Raji (cell line): ENCODE measurements around the gene CADPS.

Experiments used
- POLR2A ChIP-seq: IDR thresholded peaks from 2 replicates; pipeline ENCODE4 v1.6.1; 2011; ENCODE audit warnings: low read depth, low read length, control low read depth; ENCODE audit not compliant: insufficient read depth

CADPS gene

GRCh38 chr3:62500556-62501288 is 374.5 kb downstream of the CADPS start:
- TF ChIP-seq POLR2A: no peak

- TF ChIP-seq POLR2A: no peak
Measured at GRCh38 chr3:62497156-62497555, 378.1 kb downstream of the CADPS start.

- no peak for TF ChIP-seq POLR2A
Measured at GRCh38 chr3:62496503-62496902, 378.7 kb downstream of the CADPS start.

GRCh38 chr3:62493109-62493801 is 382.0 kb downstream of the CADPS start:
- no peak for TF ChIP-seq POLR2A

GRCh38 chr3:62482961-62483360 is 392.3 kb downstream of the CADPS start:
- TF ChIP-seq POLR2A: no peak

GRCh38 chr3:62481962-62482361 is 393.3 kb downstream of the CADPS start:
- no peak for TF ChIP-seq POLR2A

GRCh38 chr3:62480056-62480455 is 395.2 kb downstream of the CADPS start:
- no peak for TF ChIP-seq POLR2A

- no peak for TF ChIP-seq POLR2A
Measured at GRCh38 chr3:62479326-62479725, 395.9 kb downstream of the CADPS start.

- TF ChIP-seq POLR2A: no peak
Measured at GRCh38 chr3:62475306-62475705, 399.9 kb downstream of the CADPS start.

- TF ChIP-seq POLR2A: no peak
Measured at GRCh38 chr3:62467966-62468722, 407.1 kb downstream of the CADPS start.

GRCh38 chr3:62462788-62463187 is 412.4 kb downstream of the CADPS start:
- TF ChIP-seq POLR2A: no peak

- TF ChIP-seq POLR2A: no peak
Measured at GRCh38 chr3:62462104-62462762, 413.0 kb downstream of the CADPS start.

GRCh38 chr3:62454916-62455315 is 420.3 kb downstream of the CADPS start:
- no peak for TF ChIP-seq POLR2A

- no peak for TF ChIP-seq POLR2A
Measured at GRCh38 chr3:62453448-62453847, 421.8 kb downstream of the CADPS start.

GRCh38 chr3:62451211-62451887 is 423.9 kb downstream of the CADPS start:
- TF ChIP-seq POLR2A: no peak

GRCh38 chr3:62446337-62446940 is 428.8 kb downstream of the CADPS start:
- no peak for TF ChIP-seq POLR2A
